ENCODE measurements around the gene TCFL5.
"Not testable (repeated sequence)": the region's sequence is repeated elsewhere in the genome, so short reads cannot be mapped to it uniquely, and the experiment has no call there.

The TCFL5 gene

DNA sequence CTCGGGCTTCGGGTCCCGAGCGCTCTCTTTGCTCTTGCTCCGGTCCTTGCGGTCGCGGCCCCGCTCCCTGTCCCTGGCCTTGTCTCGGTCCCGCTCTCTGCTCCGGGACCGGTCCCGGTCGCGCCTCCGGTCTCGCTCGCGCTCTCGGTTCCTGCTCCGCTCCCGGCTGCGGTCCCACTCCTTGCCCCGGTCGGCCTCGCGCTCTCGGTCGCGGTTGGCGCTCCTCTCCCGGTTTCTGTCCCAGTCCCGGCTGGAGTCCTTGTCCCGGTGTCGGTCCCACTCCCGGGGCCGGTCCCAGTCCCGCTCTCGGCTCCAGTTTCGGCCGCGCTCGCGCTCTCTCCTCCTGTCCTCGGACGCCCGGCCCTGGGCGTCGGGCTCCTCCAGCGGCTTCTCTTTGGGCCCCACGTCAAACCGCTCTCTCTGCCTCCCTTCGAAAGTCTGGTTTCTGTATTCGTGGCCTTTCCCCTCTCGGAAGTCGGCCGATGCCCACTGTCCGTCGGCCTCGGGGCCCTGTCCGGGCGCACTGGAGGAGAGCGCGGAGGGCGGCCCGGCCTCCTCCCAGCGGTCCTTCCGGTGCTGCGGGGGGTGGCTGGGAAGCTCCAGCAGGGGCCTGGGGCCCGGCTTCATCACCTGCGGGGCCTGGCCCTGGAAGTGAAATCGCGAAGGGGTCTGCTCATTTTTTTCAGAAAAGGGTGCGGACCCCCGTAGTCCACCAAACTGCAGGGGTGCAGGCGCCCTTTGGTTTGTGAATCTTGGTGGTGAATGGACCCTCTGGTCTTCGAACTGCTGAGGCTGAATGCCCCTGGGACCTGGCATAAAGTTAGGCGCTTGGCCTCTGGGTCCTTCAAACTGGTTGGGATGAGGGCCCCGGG, 17.9 kb upstream of the TCFL5 start:
- no peak for FAIRE-seq

- FAIRE-seq = no peak
These were observed 16.8 kb upstream of the TCFL5 start for GRCh38 chr20:62878244-62879038.

DNA sequence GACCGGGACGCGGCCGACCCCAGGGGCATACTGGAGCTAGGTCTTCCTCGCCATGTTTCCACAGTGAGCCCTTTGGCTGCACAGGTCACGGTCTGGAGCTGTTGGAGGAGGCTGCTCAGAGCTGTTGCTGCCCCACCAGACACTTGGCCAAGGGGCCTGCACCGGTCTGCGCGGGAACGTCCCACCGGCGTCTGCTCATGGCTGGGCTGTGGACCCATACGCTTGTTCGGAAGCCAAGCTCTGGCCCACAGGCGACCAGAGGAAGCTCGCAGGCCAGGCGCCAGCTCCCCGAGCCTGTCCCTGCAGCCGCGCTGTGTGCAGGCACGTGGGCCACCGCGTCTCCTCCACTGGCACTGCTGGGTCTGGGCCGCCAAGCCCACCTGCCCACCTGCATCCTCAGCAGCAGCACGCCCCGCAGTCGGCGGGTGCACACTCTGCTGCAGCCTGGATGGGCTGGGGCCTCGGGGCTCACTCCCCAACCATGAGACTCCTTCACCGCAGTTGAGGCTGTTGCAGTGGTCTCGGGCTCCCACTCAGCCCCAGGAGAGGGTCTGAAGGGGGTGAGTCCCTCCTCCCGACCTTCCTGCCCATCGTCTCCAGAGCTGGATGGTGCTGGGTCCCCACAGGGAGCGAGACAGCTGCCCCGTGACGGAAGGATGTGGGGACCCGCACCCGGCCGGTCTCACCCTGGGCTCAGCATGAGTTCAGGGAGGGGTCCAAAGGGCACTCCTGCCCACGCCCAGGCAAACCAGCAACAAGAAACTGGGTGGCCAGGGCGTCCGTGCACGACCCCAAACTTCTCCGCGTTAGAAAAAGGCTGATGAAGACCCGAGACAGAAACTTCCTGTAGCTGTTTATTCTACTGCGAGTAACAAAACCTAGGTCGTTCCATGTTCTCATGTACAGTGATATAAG, 15.5 kb upstream of the TCFL5 start:
- FAIRE-seq = no peak

GRCh38 chr20:62876501-62876901, 14.9 kb upstream of the TCFL5 start:
- FAIRE-seq = no peak

DNA sequence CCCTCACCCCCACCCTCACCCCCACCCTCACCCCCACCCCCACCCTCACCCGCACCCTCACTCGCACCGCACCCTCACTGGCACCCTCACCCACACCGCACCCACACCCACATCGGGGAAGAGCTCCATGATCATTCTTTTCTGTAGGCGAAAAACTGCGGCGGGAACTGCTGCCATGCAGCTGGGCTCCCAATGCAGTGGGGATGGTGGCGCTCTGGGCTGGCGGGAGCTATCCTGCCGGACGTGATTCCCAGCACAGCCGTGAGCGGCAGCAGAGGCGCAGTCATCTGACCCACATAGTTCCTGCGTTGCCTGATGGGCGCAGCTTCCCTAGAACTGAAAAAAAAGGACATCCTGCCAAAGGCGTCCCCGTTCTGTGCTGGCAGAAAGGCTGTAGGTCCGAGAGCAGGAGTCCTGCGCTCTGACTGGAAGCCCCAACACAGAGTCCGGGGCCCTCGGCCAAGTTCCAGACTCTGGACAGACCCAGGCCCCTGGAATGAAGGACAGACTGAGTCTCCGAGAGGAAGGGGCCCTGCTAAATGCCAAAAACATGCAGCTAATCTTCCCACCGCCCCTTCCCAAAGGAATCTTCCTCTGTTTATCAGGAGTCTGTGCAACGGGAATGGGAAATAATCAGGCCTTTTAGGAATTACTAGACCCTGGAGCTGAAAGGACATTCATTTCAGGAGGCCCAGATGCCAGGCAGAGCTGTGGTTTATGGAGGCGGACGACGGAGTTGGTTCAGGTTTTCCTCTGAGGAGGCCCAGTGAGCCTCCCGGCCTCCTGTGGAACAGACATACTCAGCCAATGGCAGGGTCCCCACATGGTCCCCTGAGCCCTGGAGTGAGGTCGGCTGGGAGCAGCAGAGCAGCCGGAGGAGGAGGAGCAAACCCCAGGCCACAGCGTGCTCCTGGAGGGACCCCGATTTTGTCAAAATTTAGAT, 14.1 kb upstream of the TCFL5 start:
- FAIRE-seq = no peak

- no peak for FAIRE-seq
These were observed 13.3 kb upstream of the TCFL5 start for GRCh38 chr20:62874964-62875344.

- FAIRE-seq = peak; percentile 34
These were observed 12.0 kb upstream of the TCFL5 start for GRCh38 chr20:62873681-62874031.

DNA sequence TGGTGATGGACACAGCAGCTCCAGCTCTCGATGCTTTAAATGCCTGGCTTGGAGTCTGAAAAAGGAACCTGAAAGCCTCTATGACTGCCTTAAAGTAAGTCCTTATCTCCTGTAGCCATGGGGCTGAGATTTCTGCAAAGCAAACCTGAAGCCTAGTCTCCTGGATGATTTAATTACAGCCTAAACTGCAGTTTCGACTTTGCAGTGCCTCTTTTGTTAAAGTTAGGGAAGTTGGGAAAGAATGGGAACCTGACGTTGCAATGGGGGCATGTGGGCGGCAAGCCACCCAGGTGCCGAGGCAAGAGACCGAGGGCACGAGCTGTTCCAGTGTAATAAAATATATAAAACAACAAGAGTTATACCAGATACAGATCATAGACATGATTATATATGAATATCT, 11.7 kb upstream of the TCFL5 start:
- FAIRE-seq = no peak

DNA sequence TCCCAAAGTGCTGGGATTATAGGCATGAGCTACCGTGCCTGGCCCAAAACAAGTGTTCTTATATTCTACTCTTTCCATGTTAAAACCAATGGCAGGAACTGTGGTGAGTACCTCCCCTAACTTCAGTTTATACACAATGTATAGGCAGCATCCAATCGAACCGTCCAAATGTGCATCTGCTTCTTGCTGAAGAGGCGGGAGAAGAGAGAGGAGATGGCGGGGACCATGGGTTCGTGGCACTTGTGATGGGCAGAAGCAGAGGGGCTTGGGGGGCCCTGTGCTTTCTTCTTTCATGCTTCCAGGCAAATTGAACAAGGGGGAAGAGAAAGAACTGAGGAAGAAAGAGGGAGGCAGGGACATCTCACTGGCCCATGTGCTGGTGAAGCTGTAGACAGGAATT, 11.2 kb upstream of the TCFL5 start:
- no peak for FAIRE-seq

DNA sequence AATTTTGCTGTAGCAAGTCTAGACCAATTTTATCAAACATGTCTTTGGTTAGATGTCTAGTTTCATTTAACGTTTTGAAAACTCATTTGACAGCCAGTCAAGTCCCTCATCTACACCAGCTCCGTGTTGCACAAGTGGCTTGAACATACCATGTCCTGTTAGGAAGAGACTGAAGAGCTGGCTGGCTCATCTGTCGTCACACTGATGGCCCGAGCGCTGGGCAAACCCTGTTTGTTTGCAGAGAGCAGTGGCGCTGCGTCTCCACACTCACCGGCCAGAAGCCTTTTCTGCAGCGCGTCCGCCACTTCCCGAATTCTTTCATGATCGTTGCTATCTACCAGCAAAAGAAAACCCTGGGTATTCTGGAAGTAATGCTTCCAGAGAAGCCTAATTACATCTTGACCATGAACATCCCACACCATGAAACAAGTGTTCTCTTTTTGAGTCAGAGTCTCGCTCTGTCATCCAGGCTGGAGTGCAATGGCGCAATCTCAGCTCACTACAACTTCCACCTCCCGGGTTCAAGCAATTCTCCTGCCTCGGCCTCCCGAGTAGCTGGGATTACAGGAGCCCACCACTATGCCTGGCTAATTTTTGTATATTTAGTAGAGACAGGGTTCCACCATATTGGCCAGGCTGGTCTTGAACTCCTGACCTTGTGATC, 10.7 kb upstream of the TCFL5 start:
- FAIRE-seq = no peak

DNA sequence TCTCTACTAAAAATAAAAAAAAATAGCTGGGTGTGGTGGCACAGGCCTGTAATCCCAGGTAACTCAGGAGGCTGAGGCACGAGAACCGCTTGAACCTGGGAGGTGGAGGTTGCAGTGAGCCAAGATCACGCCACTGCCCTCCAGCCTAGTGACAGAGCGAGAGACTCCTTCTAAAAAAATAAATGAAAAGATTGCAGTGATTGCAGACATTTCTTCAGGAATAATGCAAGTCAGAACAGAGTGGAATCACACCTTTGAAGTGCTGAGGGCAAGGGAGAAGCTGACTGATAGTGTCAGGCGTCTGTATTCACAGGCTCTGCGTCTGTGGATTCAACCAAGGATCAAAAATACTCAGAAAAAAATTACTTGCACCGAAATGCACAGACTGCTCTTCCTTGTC, 2.6 kb upstream of the TCFL5 start:
- FAIRE-seq = no peak

GRCh38 chr20:62860924-62861691, 514 bp downstream of the TCFL5 start:
- FAIRE-seq = no peak

DNA sequence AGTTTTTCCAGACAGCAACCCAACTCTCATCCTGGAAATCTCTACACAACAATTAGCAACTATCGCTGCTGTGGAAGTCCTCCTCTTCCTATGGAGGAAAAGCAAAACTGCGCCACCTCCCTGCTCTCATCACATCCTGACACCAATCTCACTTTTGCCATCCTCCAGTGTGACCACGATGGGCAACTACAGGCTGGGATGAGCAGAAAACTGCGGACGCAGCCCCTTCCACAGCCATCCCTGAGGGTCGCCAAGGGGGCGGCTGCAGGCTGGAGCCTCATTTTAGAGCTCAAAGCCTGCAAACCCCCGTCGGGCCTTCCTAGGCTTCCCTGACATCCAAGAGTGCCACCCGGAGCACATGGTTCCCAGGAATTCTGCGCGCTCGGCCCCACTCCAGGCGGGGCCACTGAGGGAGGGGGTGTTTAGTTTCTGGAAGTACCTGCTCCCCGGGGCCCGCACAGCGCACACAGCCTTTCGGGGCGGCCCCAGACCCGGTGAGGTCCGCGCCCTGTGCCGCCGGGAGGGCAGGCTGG, 1.2 kb downstream of the TCFL5 start:
- FAIRE-seq = no peak

DNA sequence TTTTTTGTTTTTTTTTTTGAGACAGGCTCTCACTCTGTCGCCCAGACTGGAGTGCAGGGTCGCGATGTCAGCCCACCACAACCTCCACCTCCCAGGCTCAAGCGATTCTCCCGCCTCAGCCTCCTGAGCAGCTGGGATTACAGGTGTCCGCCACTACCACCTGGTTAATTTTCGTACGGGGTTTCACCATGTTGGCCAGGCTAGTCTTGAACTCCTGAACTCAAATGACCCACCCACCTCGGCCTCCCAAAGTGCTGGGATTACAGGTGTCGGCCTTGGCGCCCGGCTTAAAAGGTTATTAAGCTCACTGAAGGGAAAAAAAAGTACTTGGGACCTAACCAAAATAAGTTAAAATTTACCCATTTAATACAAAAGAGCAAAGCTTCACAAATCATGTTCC, 1.9 kb downstream of the TCFL5 start:
- FAIRE-seq = no peak

GRCh38 chr20:62858058-62858830, 3.4 kb downstream of the TCFL5 start:
- FAIRE-seq = no peak

DNA sequence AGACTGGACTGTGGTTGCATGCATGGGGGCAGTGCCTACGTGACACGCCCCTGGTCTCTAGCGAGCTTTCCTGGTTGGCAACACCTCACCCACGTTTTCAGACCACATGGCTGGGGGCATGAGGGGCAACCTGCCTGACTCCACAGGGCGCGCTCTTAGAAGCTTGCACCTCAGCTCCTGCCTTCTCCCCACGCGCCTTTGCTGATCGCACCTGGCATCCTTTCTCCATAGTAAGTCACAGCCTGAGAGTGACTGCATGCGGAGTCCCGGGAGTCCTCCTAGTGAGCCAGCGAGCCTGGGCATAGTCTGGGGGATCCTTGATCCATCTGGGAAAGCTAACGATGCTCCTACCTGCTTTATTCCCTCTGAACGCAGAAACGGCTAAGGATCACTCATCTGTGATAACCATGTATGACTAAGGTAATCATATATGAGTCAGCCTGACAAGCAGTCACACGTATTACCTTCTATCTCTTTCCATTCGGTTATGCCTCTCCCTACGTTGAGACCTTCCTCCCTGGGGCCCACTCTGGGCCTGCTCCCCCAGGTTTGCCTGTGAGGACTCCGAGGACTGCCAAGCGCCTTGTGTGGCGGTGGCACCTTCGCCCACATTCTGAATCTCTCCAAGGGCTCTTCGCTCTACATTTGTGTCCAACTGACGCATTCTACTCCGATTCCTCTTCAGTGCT, 4.5 kb downstream of the TCFL5 start:
- FAIRE-seq = no peak

DNA sequence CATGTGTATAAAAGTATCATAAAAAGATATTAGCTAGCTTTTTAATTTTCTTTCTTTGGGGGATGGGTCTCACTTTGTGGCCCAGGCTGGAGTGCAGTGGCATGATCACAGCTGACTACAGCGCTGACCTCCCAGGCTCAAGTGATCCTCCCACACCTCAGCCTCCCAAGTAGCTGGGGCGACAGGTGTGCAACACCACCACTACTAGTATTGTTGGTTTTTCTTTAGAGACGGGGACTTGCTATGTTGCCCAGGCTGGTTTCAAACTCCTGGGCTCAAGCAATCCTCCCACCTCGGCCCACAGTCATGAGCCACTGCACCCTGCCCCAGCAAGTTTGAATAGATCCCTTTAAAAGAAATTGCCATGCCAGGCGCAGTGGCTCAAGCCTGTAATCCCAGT, 6.5 kb downstream of the TCFL5 start:
- no peak for FAIRE-seq

DNA sequence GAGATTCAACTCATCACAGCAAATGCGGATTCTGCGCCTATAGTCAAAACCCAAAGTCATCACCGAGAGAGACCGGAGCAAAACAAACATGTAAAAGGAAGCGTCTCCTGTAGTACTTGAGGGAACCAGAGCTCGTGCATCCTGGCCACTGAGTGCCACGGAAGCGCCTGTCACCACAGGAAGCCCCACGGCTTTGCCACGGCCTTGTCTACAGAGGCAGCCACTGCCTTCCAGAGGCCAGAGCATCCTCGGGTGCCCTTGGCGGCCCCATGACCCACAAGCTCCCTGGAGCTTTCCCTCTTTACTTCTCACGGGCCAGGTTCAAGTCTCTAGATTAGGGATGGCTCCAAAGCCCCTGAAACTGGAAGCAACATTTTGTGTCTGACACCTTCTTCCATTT, 7.5 kb downstream of the TCFL5 start:
- no peak for FAIRE-seq

DNA sequence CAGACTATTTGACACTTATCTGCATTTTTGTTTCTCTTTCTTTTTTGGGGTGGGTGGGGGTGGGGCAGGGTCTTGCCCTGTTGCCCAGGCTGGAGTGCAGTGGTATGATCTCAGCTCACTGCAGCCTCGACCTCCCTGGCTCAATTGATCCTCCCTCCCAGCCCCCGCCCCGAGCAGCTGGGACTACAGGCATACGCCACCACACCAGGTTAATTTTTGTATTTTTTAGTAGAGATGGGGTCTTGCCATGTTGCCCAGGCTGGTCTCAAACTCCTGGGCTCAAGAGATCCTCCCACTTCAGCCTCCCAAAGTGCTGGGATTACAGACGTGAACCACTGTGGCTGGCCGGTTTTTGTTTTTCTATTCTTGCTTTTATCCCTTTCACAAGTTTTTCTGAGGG, 8.3 kb downstream of the TCFL5 start:
- not testable (repeated sequence) for FAIRE-seq

All from TTC549 (cell line).